Stimulated activated effector memory CD8-positive, alpha-beta T cell treated with anti-CD3 and anti-CD28 coated beads, Interleukin-12 subunit alpha, Interleukin-12 subunit beta, amount 100 ng/mL, for 72 hours (primary cell): ENCODE results near the gene TOPORS.

Experiments used
- ATAC-seq: fragments of 150-1000 bp; cut with Tn5 transposase; 2 replicates; pipeline ENCODE4 v1.10.0; 2021
- DNase-seq, 2 donors: peaks; one replicate each; pipeline ENCODE4 v3.0.0; 2021 to 2022; ENCODE audit warnings: low spot score in 2 of 2
- H3K27ac Mint-ChIP-seq: one replicate; pipeline ENCODE4 v1.8.0; 2022; ENCODE audit warnings: mild to moderate bottlenecking, mixed read lengths
- H3K36me3 Mint-ChIP-seq: one replicate; pipeline ENCODE4 v1.8.0; 2022; ENCODE audit warnings: mild to moderate bottlenecking, mixed read lengths
- H3K4me1 Mint-ChIP-seq: one replicate; pipeline ENCODE4 v1.8.0; 2022; ENCODE audit warnings: mixed read lengths
- H3K4me3 Mint-ChIP-seq: one replicate; pipeline ENCODE4 v1.8.0; 2022; ENCODE audit warnings: mild to moderate bottlenecking, mixed read lengths
- H3K9me3 Mint-ChIP-seq: one replicate; pipeline ENCODE4 v1.8.0; 2022; ENCODE audit warnings: mixed read lengths

TOPORS gene

GRCh38 chr9:32500768-32501167, 51.6 kb downstream of the TOPORS start:
- no peak for ATAC-seq

GRCh38 chr9:32497921-32498320, 54.5 kb downstream of the TOPORS start:
- H3K9me3 Mint-ChIP-seq = no peaks in the 10 kb centered on the region
- H3K27ac Mint-ChIP-seq = no peak overlapping the region
- H3K4me3 Mint-ChIP-seq = no peak overlapping the region
- no peak for ATAC-seq
- no peak for DNase-seq
- peaks cover 72% of the 10 kb centered on the region for H3K36me3 Mint-ChIP-seq
- peaks cover 10% of the 10 kb centered on the region for H3K4me1 Mint-ChIP-seq

More at GRCh38 chr9:32500768-32501167, 51.6 kb downstream of the TOPORS start:
- H3K4me1 Mint-ChIP-seq = peaks cover 14% of the 10 kb centered on the region
- peaks cover 48% of the 10 kb centered on the region for H3K36me3 Mint-ChIP-seq
- peak overlapping the region; percentile 23 for H3K27ac Mint-ChIP-seq
- no peaks in the 10 kb centered on the region for H3K9me3 Mint-ChIP-seq
- H3K4me3 Mint-ChIP-seq = no peak overlapping the region
- no peak for DNase-seq

GRCh38 chr9:32490601-32491000, 61.8 kb downstream of the TOPORS start:
- H3K27ac Mint-ChIP-seq = no peak overlapping the region

More at GRCh38 chr9:32490601-32491000, 61.8 kb downstream of the TOPORS start:
- H3K4me3 Mint-ChIP-seq = no peak overlapping the region
- DNase-seq (no peak), ATAC-seq (no peak)
- no peaks in the 10 kb centered on the region for H3K4me1 Mint-ChIP-seq
- peaks cover 75% of the 10 kb centered on the region for H3K36me3 Mint-ChIP-seq
- H3K9me3 Mint-ChIP-seq = no peaks in the 10 kb centered on the region
